Right lobe of liver (tissue), 4 donors: ENCODE results near the gene MIDN.

Experiments
- CTCF ChIP-seq, 4 donors: fragments of 200-600 bp in 3 of 4; fragments of 450-650 bp in 1 of 4; IDR thresholded peaks; one replicate each; pipeline versions ENCODE4 v1.5.1 to v1.8.0; 2016 to 2022; ENCODE audit warnings: antibody characterized with exemption in 4 of 4, mild to moderate bottlenecking in 2 of 4
- POLR2A ChIP-seq: fragments of 450-650 bp; IDR thresholded peaks from one replicate; pipeline ENCODE4 v1.6.1; 2017; ENCODE audit warnings: antibody characterized with exemption, mild to moderate bottlenecking
- donor health status: DM: no; HTN: no; CAD: no.
- donor health status: DM: no; HTN: no; CAD: no.
- donor health status: DM: no; HTN: yes; CAD: no.

GRCh38 chr19:1237027-1237659 is 11.2 kb upstream of the MIDN start:
- TF ChIP-seq CTCF (IDR thresholded peaks at IDR 0.05) (no peak), POLR2A (no peak)
